ENCODE data around the gene ECT2.
A peak's percentile ranks its signal among the peaks of the same experiment; 100 is the strongest.

ECT2 gene

GRCh38 chr3:172836390-172836997 is 86.0 kb downstream of the ECT2 start:
- DNase-seq (ENCODE audit: low spot score), result peak; percentile 24
- in situ Hi-C loops (cut with MboI; ENCODE audit: low sequenced_read_pairs, unreplicated experiment), result no loop called here
- TF ChIP-seq CTCF (IDR thresholded peaks at IDR 0.05; ENCODE audit: borderline replicate concordance, control extremely low read depth, extremely low read depth, insufficient read depth, missing control alignments), result peak; percentile 42

GRCh38 chr3:172839679-172840078 is 89.2 kb downstream of the ECT2 start:
- DNase-seq (ENCODE audit: low spot score), result no peak

GRCh38 chr3:172840463-172840862 is 89.9 kb downstream of the ECT2 start:
- TF ChIP-seq CTCF (IDR thresholded peaks at IDR 0.05; ENCODE audit: borderline replicate concordance, control extremely low read depth, extremely low read depth, insufficient read depth, missing control alignments), result no peak
- in situ Hi-C loops (cut with MboI; ENCODE audit: low sequenced_read_pairs, unreplicated experiment), result no loop called here

More at GRCh38 chr3:172839679-172840078, 89.2 kb downstream of the ECT2 start:
- in situ Hi-C loops (cut with MboI; ENCODE audit: low sequenced_read_pairs, unreplicated experiment), result no loop called here
- no peak for TF ChIP-seq CTCF (IDR thresholded peaks at IDR 0.05; ENCODE audit: borderline replicate concordance, control extremely low read depth, extremely low read depth, insufficient read depth, missing control alignments)

GRCh38 chr3:172840913-172841312 is 90.4 kb downstream of the ECT2 start:
- no peak for TF ChIP-seq CTCF (IDR thresholded peaks at IDR 0.05; ENCODE audit: borderline replicate concordance, control extremely low read depth, extremely low read depth, insufficient read depth, missing control alignments)
- in situ Hi-C loops (cut with MboI; ENCODE audit: low sequenced_read_pairs, unreplicated experiment), result no loop called here
- no peak for DNase-seq (ENCODE audit: low spot score)

More at GRCh38 chr3:172840463-172840862, 89.9 kb downstream of the ECT2 start:
- DNase-seq (ENCODE audit: low spot score), result no peak

GRCh38 chr3:172844428-172844827 is 93.9 kb downstream of the ECT2 start:
- in situ Hi-C loops (cut with MboI; ENCODE audit: low sequenced_read_pairs, unreplicated experiment), result no loop called here
- TF ChIP-seq CTCF (IDR thresholded peaks at IDR 0.05; ENCODE audit: borderline replicate concordance, control extremely low read depth, extremely low read depth, insufficient read depth, missing control alignments), result no peak
- DNase-seq (ENCODE audit: low spot score), result no peak

- TF ChIP-seq CTCF (IDR thresholded peaks at IDR 0.05; ENCODE audit: borderline replicate concordance, control extremely low read depth, extremely low read depth, insufficient read depth, missing control alignments), result no peak
- DNase-seq (ENCODE audit: low spot score), result no peak
- in situ Hi-C loops (cut with MboI; ENCODE audit: low sequenced_read_pairs, unreplicated experiment), result no loop called here
Measured at GRCh38 chr3:172846103-172846561, 95.6 kb downstream of the ECT2 start.

Measured in GM13976 (cell line).